ENCODE results near the gene STAP1.

DNA sequence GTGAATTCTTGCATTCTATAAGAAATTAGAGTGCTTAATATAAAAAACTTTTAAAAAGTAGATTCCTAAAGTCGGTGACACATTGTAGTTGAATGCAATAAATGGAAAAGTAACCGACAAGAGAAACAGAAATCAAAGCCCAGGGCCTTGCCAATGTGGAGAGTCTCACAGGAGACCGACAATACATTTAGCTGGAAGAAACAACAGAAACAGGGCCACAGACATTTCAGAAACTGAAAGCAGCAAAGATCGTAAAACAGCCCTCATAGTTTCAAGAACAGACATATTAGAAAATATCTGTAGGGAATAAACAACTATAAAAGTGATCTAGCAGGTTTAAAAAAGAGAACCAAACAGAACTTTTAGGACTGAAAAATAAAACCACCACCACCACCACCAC, 49.5 kb downstream of the STAP1 start:
- TF ChIP-seq, protein P1, sequence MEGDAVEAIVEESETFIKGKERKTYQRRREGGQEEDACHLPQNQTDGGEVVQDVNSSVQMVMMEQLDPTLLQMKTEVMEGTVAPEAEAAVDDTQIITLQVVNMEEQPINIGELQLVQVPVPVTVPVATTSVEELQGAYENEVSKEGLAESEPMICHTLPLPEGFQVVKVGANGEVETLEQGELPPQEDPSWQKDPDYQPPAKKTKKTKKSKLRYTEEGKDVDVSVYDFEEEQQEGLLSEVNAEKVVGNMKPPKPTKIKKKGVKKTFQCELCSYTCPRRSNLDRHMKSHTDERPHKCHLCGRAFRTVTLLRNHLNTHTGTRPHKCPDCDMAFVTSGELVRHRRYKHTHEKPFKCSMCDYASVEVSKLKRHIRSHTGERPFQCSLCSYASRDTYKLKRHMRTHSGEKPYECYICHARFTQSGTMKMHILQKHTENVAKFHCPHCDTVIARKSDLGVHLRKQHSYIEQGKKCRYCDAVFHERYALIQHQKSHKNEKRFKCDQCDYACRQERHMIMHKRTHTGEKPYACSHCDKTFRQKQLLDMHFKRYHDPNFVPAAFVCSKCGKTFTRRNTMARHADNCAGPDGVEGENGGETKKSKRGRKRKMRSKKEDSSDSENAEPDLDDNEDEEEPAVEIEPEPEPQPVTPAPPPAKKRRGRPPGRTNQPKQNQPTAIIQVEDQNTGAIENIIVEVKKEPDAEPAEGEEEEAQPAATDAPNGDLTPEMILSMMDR (IDR thresholded peaks at IDR 0.05; ENCODE audit: poor library complexity, severe bottlenecking): no peak
- TF ChIP-seq EP300 (conservative IDR thresholded peaks at IDR 0.05; ENCODE audit: poor library complexity, severe bottlenecking) (no peak), SMC3 (conservative IDR thresholded peaks at IDR 0.05; ENCODE audit: poor library complexity) (no peak), TAF1 (IDR thresholded peaks at IDR 0.05; ENCODE audit: low read depth) (no peak), EZH2 (IDR thresholded peaks at IDR 0.05; ENCODE audit: borderline replicate concordance, insufficient read depth, low read length, poor library complexity, severe bottlenecking) (no peak), MXI1 (conservative IDR thresholded peaks at IDR 0.05; ENCODE audit: poor library complexity, severe bottlenecking) (no peak), POLR2AphosphoS5 (IDR thresholded peaks at IDR 0.05) (no peak), REST (IDR thresholded peaks at IDR 0.05; ENCODE audit: borderline replicate concordance) (no peak)

Measured in neural cell (in vitro differentiated cells).